Bronchial epithelial cell (primary cell): ENCODE results near the gene MINDY4B. TPM values are rescaled to one million over a fixed set of nuclear protein-coding genes. Genes with fewer than 3 reads are reported as not detected.

Source experiments
- DNase-seq: peaks from one replicate; pipeline ENCODE4 v3.0.0-alpha.2; 2010; ENCODE audit warnings: low read depth
- FAIRE-seq: peaks from 2 replicates; lab custom pipeline; 2011; peaks lifted over from hg19 to GRCh38; lab: Jason Lieb, UNC
- H3K27me3 ChIP-seq: 2 replicates; pipeline ENCODE4 v1.5.1; 2011; ENCODE audit warnings: low read length; ENCODE audit not compliant: control insufficient read depth, insufficient read depth
- H3K36me3 ChIP-seq: 2 replicates; pipeline ENCODE4 v1.5.1; 2011; ENCODE audit warnings: low read length; ENCODE audit not compliant: control insufficient read depth, insufficient read depth
- H3K4me3 ChIP-seq: 2 replicates; pipeline ENCODE4 v1.5.1; 2011; ENCODE audit warnings: mild to moderate bottlenecking, low read depth, low read length, control low read depth
- CTCF ChIP-seq: IDR thresholded peaks from 2 replicates; pipeline ENCODE4 v1.5.1; 2011; ENCODE audit warnings: mild to moderate bottlenecking, moderate library complexity, low read length, control low read depth, inconsistent platforms; ENCODE audit not compliant: insufficient read depth, severe bottlenecking
- total RNA-seq: library from RNA; depleted of rRNA; stranded (reverse); fragments of >200 nt; gene quantifications from 2 replicates; pipeline ENCODE4 v1.2.1, GENCODE V29; 2014

MINDY4B gene
- total RNA-seq, 1 donor from 2014 or later: not detected

DNA sequence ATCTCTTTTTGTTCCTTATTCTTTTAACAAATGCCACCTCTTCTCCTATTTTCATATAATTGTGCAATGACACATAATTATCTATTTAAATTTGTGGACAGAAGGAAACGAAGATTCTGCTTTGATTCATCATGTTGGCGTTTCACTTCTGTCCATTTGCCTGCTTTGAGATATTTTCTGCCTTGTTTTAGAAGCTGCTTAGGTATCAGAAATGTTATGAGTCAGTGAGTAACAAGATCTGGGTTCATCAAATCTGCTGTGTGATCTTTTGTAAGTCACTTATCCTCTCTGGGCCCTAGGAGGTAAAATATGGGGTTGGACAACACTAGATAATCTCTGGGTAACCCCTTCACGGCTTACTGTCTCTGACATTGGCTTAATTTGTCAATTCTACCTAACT is 7.3 kb upstream of the MINDY4B start:
- no peaks in the 10 kb centered on the region for H3K36me3 ChIP-seq
- DNase-seq (no peak), FAIRE-seq (no peak)
- no peak for TF ChIP-seq CTCF
- H3K27me3 ChIP-seq: peaks cover 5% of the 10 kb centered on the region
- no peak overlapping the region for H3K4me3 ChIP-seq

- H3K4me3 ChIP-seq: no peak overlapping the region
- no peaks in the 10 kb centered on the region for H3K36me3 ChIP-seq
- no peak for TF ChIP-seq CTCF
- no peak for FAIRE-seq
- H3K27me3 ChIP-seq: peaks cover 5% of the 10 kb centered on the region
- DNase-seq: no peak
These were observed 6.5 kb upstream of the MINDY4B start for GRCh38 chr3:150911771-150912170.

- no peak for FAIRE-seq
These were observed 1.2 kb upstream of the MINDY4B start for GRCh38 chr3:150906461-150906860.

DNA sequence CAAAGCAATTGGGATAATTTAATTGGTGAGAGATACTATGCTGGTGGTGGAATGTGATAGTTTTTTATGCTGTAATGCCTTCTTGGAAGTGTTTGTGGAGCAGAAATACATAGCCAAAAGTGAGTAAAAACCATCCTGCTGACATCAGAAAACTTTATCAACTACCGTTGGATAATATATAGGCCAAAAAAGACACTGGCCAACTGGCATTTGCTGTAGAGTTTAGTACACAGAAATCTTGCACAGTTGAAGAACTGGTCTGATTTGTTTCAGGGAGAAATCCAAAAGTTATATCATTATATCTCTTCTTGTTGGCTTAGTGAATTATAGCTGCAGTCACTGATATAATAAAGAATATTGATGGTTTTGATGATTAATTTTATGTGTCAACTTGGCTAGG is 507 bp upstream of the MINDY4B start:
- no peak for FAIRE-seq
- TF ChIP-seq CTCF: no peak
- no peak for DNase-seq
- Histone ChIP-seq H3K36me3 (no peaks in the 10 kb centered on the region), H3K27me3 (peaks cover 5% of the 10 kb centered on the region), H3K4me3 (no peak overlapping the region)

More at GRCh38 chr3:150906461-150906860, 1.2 kb upstream of the MINDY4B start:
- no peak for DNase-seq
- Histone ChIP-seq H3K27me3 (peaks cover 5% of the 10 kb centered on the region), H3K36me3 (no peaks in the 10 kb centered on the region), H3K4me3 (no peak overlapping the region)
- TF ChIP-seq CTCF: no peak

GRCh38 chr3:150902988-150903387 is 2.3 kb downstream of the MINDY4B start:
- Histone ChIP-seq H3K36me3 (no peaks in the 10 kb centered on the region), H3K27me3 (peaks cover 2% of the 10 kb centered on the region), H3K4me3 (no peak overlapping the region)
- FAIRE-seq (no peak), DNase-seq (no peak)
- TF ChIP-seq CTCF: no peak

DNA sequence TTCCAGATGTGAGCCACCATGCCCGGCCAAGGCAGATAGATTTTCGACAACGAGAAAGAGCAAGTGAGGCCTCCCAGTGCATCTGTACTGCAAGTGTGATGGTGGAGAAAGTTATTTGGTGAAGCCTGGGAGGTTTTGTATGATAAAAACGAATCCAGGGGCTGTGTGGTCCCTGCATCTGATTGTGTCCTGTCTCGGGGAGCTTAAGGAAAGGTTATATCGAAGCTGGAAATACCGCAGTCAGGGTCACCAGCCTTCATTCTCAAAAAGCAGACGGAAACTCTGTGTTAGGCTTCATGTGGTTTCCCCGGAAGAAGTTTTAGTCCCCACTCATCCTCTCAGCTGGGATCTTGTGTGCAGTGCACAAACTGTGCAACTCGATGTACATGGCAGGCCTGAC is 3.4 kb downstream of the MINDY4B start:
- no peak for TF ChIP-seq CTCF
- Histone ChIP-seq H3K4me3 (no peak overlapping the region), H3K36me3 (no peaks in the 10 kb centered on the region), H3K27me3 (peaks cover 2% of the 10 kb centered on the region)
- FAIRE-seq (no peak), DNase-seq (no peak)
